Kidney (tissue), 14 donors: Measurements from ENCODE around the gene COL3A1. TPM values are rescaled to one million over a fixed set of nuclear protein-coding genes. Genes with fewer than 3 reads are reported as not detected.

ENCODE experiments used
- DNase-seq, 5 donors: peaks; one replicate each; pipeline ENCODE4 v3.0.0-alpha.2; 2013 to 2020
- FAIRE-seq: peaks from 2 replicates; lab custom pipeline; 2012; peaks lifted over from hg19 to GRCh38; lab: Jason Lieb, UNC
- H3K27ac ChIP-seq, 2 donors: one replicate each; pipeline ENCODE4 v1.7.0; 2013; ENCODE audit warnings: low read depth in 2 of 2, low read length in 2 of 2, inconsistent platforms in 1 of 2
- H3K27me3 ChIP-seq: one replicate; pipeline ENCODE4 v1.7.1; 2013; ENCODE audit warnings: low read length, inconsistent platforms; ENCODE audit not compliant: control insufficient read depth, insufficient read depth
- H3K36me3 ChIP-seq, 3 donors: one replicate each; pipeline versions ENCODE4 v1.7.0 to v1.7.1; 2013; ENCODE audit warnings: low read length in 3 of 3, control low read depth in 1 of 3, inconsistent platforms in 1 of 3; ENCODE audit not compliant: insufficient read depth in 3 of 3, control insufficient read depth in 2 of 3
- H3K4me1 ChIP-seq, 3 donors: one replicate each; pipeline versions ENCODE4 v1.7.0 to v1.7.1; 2013; ENCODE audit warnings: low read length in 3 of 3, inconsistent platforms in 1 of 3, low read depth in 1 of 3; ENCODE audit not compliant: control insufficient read depth in 2 of 3, insufficient read depth in 2 of 3
- H3K4me3 ChIP-seq, 3 donors: one replicate each; pipeline versions ENCODE4 v1.7.0 to v1.8.1; 2013; ENCODE audit warnings: low read length in 3 of 3, control low read depth in 1 of 3, inconsistent platforms in 1 of 3
- H3K9ac ChIP-seq, 3 donors: one replicate each; pipeline versions ENCODE4 v1.7.0 to v1.7.1; 2013; ENCODE audit warnings: low read length in 3 of 3, control low read depth in 1 of 3, inconsistent platforms in 1 of 3
- H3K9me3 ChIP-seq, 3 donors: one replicate each; pipeline versions ENCODE4 v1.7.0 to v1.7.1; 2013; ENCODE audit warnings: low read length in 3 of 3, control low read depth in 1 of 3, inconsistent platforms in 1 of 3; ENCODE audit not compliant: control insufficient read depth in 2 of 3, insufficient read depth in 1 of 3
- intact Hi-C: fragments of 100-400 bp; cut with DNase I; formaldehyde crosslinking; loops from one replicate; pipeline ENCODE4 v1.11.1; 2022
- polyA plus RNA-seq: library from polyadenylated mRNA; stranded (reverse); fragments of 350-450 nt; fragmentation: Illumina TruSeq; extraction: RNeasy Lipid Tissue Mini Kit (QIAGEN cat#74804); gene quantifications from one replicate; pipeline ENCODE4 v1.2.3, GENCODE V29; 2014; ENCODE audit warnings: low read depth, low replicate concordance; ENCODE audit not compliant: insufficient read depth
- total RNA-seq: library from RNA; stranded (reverse); fragmentation: NEBNext Ultra II Directional; extraction: Animal tissue kit (Norgen Biotek cat#: 25700); gene quantifications from one replicate; pipeline ENCODE4 v1.2.1, GENCODE V29; 2021
- TF ChIP-seq, protein P1 (sequence below): IDR thresholded peaks from 3 replicates; pipeline ENCODE4 v1.5.1; 2012; ENCODE audit warnings: mild to moderate bottlenecking, moderate library complexity, borderline replicate concordance; ENCODE audit not compliant: insufficient read depth; ENCODE audit errors: extremely low read depth
- donor health status: control.
- donor health status: control.
- donor health status: control.
- donor health status: control.
- donor health status: control.
- donor health status: DM: yes; HTN: yes; CAD: no.
- donor health status: Normal renal cell carcinoma (clear cell type).

The COL3A1 gene
- total and polyA plus RNA-seq, 2 donors from 2014 or later: 32.2 to 138 TPM

DNA sequence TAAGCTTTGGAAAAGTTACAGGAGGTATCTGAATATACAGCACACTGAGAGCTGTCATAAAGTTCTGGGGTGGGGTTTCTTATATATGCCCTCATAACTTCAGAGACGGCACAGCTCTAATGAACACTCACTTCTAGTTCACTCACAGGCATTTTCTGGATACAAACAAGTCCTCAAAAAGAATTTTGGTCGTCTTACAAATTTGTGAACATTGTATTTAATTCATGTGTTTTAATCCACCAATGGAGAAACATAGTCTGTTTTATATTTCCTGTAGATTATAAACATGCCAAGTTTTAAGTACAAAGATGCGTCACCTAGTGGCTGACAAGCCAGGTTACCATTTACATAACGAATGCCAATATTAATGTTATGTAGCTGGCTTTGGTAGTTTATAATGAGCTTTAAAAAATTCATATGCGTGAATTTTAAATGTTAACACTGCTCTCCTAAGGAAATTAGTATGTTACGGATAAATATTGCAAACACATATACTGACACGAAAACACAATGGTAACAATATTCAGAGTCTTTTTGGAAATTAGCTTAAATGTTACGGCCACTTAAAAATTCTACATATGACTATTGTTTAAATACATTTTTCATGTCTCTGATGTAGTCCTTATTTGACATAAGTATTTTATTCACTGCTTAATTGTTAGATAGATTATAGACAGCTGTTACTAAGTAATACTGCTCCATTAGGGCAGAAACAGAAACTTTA, 2.5 kb downstream of the COL3A1 start:
- H3K4me3 ChIP-seq: peak overlapping the region; percentile 21 to 90 (median 37)
- DNase-seq: peak in 2 of 5 donors; percentile 24 to 62
- peak; percentile 27 for FAIRE-seq
- H3K27ac ChIP-seq: peak overlapping the region in 1 of 2 donors; percentile 52
- no peaks in the 10 kb centered on the region for H3K4me1 ChIP-seq
- H3K9me3 ChIP-seq: no peaks in the 10 kb centered on the region
- TF ChIP-seq, protein P1, sequence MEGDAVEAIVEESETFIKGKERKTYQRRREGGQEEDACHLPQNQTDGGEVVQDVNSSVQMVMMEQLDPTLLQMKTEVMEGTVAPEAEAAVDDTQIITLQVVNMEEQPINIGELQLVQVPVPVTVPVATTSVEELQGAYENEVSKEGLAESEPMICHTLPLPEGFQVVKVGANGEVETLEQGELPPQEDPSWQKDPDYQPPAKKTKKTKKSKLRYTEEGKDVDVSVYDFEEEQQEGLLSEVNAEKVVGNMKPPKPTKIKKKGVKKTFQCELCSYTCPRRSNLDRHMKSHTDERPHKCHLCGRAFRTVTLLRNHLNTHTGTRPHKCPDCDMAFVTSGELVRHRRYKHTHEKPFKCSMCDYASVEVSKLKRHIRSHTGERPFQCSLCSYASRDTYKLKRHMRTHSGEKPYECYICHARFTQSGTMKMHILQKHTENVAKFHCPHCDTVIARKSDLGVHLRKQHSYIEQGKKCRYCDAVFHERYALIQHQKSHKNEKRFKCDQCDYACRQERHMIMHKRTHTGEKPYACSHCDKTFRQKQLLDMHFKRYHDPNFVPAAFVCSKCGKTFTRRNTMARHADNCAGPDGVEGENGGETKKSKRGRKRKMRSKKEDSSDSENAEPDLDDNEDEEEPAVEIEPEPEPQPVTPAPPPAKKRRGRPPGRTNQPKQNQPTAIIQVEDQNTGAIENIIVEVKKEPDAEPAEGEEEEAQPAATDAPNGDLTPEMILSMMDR: no peak
- intact Hi-C loops: no loop called here
- H3K36me3 ChIP-seq: no peaks in the 10 kb centered on the region
- no peaks in the 10 kb centered on the region for H3K27me3 ChIP-seq
- peak overlapping the region; percentile 25 to 92 (median 38) for H3K9ac ChIP-seq

DNA sequence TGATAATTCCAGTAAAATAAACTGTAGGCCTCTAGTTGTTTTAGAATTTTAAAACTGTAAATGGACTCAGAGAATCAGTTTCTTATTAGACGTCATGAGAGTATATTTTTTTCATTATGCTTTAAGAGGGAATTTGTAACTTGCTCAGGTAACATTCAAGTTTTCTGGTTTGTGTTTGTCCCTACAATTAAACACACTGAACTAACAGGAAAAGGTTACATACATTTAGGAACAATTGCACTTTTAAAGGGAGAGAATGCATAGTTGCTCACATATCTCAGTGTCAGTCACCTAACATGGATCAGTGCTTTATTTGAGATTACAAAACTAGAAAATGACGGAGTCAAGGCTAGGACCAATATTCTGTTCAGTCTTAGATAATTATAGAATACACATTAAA, 3.1 kb downstream of the COL3A1 start:
- peak overlapping the region; percentile 34 to 48 for H3K27ac ChIP-seq
- H3K36me3 ChIP-seq: no peaks in the 10 kb centered on the region
- H3K9ac ChIP-seq: peak overlapping the region; percentile 25 to 92 (median 38)
- no peaks in the 10 kb centered on the region for H3K27me3 ChIP-seq
- intact Hi-C loops: no loop called here
- no peak for DNase-seq
- TF ChIP-seq, protein P1: no peak
- no peaks in the 10 kb centered on the region for H3K9me3 ChIP-seq
- FAIRE-seq: no peak
- H3K4me3 ChIP-seq: peak overlapping the region in 2 of 3 donors; percentile 37 to 90
- H3K4me1 ChIP-seq: no peaks in the 10 kb centered on the region

DNA sequence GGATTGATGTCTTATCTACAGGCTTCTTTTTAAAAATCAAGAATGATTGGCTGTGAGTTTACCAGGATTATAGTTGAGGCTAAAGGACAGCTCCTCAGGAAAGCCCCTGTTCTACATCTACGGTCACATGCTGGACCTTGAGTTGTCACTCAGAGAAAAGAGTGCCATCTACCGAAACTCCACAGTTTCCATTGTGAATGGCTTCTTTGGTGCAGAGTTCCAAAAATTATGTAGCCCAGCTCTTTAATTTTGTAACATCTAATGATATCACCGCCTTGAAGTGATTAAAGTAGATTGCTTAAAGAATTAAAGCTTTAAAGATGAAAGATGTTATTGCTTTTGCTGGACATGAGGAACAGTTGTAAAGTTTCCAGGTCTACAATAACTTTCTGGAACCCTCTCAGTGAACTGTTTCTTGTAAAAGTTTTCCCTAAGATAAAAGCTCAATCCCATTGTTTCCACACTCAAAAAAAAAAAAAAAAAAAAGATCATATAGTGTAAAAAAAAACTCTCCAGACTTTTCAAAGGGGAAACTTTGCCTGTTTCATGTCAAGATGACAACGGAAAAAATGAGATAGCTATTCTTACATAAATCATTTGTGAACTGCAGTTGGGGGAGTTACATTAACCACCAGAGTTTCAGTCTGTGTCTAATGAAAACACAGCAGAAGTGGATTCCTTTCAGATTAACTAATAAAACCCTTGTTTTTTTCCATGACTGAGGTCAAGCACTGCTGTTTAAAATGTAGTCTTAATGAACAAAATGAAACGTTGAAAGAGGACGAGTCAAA, 4.3 kb downstream of the COL3A1 start:
- no peak for FAIRE-seq

More for the DNA sequence above, 4.3 kb downstream of the COL3A1 start:
- intact Hi-C loops: no loop called here
- Histone ChIP-seq H3K27ac (peak overlapping the region in 1 of 2 donors; percentile 70), H3K4me1 (no peaks in the 10 kb centered on the region), H3K27me3 (no peaks in the 10 kb centered on the region), H3K36me3 (no peaks in the 10 kb centered on the region), H3K9ac (peak overlapping the region in 1 of 3 donors; percentile 92), H3K9me3 (no peaks in the 10 kb centered on the region), H3K4me3 (peak overlapping the region in 1 of 3 donors; percentile 21)
- DNase-seq: peak in 2 of 5 donors; percentile 79 to 94
- TF ChIP-seq, protein P1: no peak
